IPS DF 4.7 (cell line): ENCODE measurements around the gene SPTLC2.

Experiments used
- DNase-seq: peaks from one replicate; pipeline ENCODE4 v3.0.0-alpha.2; 2013; ENCODE audit warnings: low spot score; ENCODE audit errors: extremely low read depth

Gene SPTLC2

DNA sequence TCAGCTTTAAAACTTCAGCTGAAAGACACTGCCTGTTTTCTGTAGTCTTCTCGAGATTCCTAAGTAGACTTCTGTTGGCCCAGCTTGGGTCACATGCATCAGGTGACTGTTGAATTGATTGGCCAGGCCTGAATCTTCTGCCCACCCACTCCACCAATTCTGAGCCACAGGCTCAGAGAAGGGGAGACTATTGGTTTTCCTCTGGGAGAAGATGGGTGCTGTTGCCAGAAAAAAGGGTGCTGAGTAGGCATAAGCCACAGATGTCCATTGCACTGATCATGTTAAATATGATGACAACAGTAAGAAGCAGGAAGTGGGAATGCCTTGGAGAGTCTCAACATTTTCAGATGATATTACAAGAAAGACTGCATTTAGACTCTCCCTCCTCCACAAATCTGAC is 6.8 kb upstream of the SPTLC2 start:
- no peak for DNase-seq

- DNase-seq, result no peak
Measured at GRCh38 chr14:77622366-77622961, 6.0 kb upstream of the SPTLC2 start.

DNA sequence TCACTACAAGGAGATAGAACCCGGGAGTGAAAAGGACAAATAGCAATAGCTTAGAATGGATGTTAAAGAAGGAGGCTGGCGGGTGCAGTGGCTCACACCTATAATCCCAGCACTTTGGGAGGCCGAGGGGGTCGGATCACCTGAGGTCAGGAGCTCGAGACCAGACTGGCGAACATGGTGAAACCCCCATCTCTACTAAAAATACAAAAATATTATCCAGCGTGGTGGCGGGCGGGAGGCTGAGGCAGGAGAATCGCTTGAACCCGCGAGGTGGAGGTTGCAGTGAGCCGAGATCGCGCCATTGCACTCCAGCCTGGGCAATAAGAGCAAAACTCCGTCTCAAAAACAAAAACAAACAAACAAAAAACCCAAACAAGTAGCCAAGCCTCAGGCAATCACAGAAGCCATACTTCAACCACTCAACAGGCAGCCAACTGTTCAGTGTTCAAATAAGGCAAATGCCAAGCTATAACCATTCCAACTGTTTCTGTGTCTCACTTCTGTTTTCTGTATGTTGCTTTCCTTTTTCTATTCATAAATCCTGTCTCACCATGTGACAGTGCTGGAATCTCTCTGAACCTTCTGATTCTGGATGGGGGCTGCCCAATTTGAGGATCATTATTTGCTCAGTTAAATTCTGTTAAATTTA is 3.9 kb upstream of the SPTLC2 start:
- no peak for DNase-seq

DNA sequence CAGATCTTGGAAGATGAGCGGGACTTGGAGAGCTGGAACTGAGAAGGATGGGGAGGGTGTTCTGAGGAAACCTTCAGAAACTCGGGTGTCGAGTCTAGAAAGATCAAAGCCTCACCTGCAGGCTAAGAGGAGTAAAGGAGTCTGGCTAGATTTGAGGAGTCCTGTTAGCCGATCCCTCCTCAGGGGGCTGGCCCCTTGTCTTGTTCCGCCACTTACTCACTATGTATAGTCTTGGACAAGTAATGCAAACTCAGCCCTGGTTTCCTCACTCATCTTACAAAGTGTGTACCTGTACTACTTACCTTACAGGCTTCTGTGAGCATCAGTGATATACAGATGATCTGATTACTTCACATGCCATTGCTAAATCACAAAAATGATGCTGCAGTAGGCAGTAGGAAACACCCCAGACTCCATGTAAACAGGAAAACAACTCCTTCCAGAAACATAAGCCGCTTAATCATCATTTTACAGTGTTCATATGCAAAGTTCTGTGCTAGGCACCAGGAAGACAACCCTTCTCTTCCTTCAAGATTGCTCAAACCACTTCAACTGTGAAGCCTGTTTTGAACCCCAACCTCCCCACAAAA is 2.0 kb upstream of the SPTLC2 start:
- no peak for DNase-seq

GRCh38 chr14:77616133-77616453 is 344 bp downstream of the SPTLC2 start:
- no peak for DNase-seq

- DNase-seq, result no peak
Measured at GRCh38 chr14:77615361-77616132, 890 bp downstream of the SPTLC2 start.

GRCh38 chr14:77613201-77613600 is 3.2 kb downstream of the SPTLC2 start:
- no peak for DNase-seq

- DNase-seq, result no peak
Measured at GRCh38 chr14:77612011-77612620, 4.3 kb downstream of the SPTLC2 start.

GRCh38 chr14:77610553-77610952 is 5.9 kb downstream of the SPTLC2 start:
- DNase-seq, result no peak

GRCh38 chr14:77609922-77610321 is 6.5 kb downstream of the SPTLC2 start:
- DNase-seq, result no peak

- no peak for DNase-seq
Measured at GRCh38 chr14:77607741-77608302, 8.6 kb downstream of the SPTLC2 start.

DNA sequence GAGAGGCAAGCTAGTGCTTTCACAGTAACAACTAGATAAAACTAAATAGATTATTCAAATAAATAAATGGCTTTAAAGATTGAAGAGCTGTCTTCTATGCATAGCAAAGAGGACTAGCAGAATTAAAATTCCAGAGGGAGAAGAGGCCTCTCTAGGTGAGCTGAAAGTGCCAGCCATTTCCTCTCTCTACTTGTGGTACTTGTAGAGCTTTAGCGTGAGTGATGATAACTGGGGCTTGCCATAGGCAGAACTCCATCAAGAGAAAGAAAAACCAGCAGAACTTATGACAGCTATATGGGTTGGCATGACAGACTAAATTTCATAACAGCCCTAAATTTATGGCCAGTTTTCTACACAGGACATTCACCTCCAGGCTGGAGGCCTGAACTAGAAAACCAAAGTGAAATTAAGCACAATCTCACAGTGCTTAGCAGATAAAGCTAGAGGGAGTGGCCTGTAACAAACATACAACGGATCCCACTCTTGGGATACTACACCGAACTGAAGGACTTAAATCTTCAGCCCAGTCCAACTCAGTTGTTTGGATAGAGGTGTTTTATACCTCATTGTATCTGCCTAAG is 11.0 kb downstream of the SPTLC2 start:
- DNase-seq, result no peak

DNA sequence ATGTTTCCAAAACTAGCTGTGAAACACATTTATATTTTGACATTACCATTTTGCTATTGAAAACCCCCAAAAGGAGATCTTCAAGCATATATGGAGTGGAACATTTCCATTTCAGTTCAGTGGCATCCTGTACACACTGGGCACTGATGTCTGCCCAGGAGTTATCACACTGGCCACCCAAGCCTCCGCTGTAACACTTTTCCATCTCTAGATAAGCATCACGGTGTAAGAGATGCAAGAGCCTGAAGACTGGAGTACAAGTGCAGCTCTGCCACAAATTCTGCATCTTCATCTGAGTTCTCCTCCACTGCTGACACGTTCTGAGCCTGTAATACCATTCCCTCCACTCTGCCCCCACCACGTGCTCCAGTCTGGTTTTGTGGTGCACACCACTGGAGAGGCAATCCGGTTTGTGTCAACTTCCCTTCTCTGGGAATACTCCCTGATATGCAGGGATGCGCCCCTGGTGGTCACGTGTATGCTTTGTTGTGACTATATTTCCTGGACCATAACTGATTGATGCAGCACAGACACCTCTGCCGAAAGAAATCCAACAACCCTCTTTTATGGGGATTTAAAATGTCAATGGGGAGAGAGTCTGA is 12.7 kb downstream of the SPTLC2 start:
- no peak for DNase-seq

GRCh38 chr14:77603031-77603430 is 13.4 kb downstream of the SPTLC2 start:
- DNase-seq, result no peak

GRCh38 chr14:77601846-77602619 is 14.4 kb downstream of the SPTLC2 start:
- no peak for DNase-seq

DNA sequence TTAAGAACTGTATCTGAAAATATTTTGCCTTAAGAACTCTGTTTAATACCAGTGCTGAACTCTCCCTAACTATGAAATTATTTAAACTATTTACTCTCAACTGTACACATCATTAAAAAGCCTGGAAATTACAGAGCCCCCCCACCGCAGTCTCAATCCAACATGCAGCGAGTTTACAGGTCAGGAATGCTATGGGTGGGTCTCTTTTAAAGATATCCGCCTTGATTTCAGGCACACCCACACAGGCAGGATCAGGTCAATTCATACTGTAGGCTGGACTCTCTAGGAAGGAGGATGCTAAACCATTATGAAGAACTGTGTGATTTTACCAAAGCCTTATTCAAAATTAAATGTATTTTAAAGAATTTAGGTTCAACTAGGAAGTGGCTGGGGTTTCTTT is 16.5 kb downstream of the SPTLC2 start:
- DNase-seq, result no peak

GRCh38 chr14:77598366-77599070 is 17.9 kb downstream of the SPTLC2 start:
- DNase-seq, result no peak

DNA sequence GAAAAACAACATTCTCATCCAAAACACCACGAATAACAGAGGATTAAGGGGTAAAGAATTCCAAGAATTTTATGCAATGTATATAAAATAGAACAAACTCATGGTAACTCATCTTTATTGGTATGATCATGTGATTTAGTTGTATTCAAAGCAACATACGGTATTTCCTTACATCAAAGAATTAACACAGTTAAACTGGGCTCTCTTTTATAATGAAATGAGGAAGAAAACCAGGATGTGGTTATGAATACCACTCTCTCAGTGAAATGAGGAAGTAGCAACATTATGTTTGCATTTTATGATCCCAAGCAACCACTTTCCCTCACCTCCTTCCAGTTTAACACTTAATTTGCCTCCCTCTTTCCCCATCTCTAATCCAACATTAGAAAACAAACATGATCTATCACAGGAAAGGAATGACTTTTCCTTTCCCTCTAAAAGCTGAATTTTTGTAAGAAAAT is 22.9 kb downstream of the SPTLC2 start:
- no peak for DNase-seq

DNA sequence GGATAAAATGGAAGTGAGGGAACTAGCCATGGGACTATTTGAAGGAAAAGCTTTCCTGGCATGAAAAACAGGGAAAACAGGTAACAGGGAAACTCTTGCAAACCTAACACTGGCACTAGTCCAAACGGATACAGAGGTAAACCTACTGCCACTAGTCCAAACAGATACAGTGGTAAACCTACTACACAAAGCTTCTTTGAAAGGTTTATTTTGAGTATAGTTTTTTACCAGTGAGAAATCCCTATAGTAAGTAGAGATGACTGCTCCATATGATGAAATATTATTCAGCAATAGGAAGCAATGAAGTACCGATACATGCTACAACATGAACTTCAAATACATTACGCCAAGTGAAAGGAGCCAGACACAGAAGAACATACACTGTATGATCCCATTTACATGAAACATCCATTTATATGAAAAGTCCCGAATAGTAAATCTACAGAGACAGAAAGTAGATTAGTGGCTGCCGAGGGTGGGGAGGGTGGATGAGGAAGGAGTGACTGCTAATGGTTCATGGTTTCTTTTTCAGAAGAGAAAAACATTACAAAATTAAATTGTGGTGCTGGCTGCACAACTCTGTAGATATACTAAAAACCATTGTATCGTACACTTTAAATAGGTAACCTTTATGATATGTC is 25.5 kb downstream of the SPTLC2 start:
- no peak for DNase-seq
